Left ventricle myocardium inferior (tissue), 1 donor: ENCODE results near the gene REXO5. TPM values are rescaled to one million over a fixed set of nuclear protein-coding genes. Genes with fewer than 3 reads are reported as not detected.
A peak's percentile ranks its signal among the peaks of the same experiment; 100 is the strongest.

Experiments used
- DNase-seq: peaks from one replicate; pipeline ENCODE4 v3.0.0-alpha.2; 2020
- H3K27ac ChIP-seq: fragments of 200-600 bp; replicated peaks from 2 replicates; pipeline ENCODE4 v1.8.0; 2021
- H3K27me3 ChIP-seq: fragments of 200-600 bp; 2 replicates; pipeline ENCODE4 v1.8.0; 2021; ENCODE audit warnings: low read depth
- H3K36me3 ChIP-seq: fragments of 200-600 bp; 2 replicates; pipeline ENCODE4 v1.8.0; 2021
- H3K4me1 ChIP-seq: fragments of 200-600 bp; 2 replicates; pipeline ENCODE4 v1.8.0; 2021
- H3K4me3 ChIP-seq: fragments of 200-600 bp; 2 replicates; pipeline ENCODE4 v1.8.0; 2021; ENCODE audit warnings: mild to moderate bottlenecking, moderate library complexity
- H3K9me3 ChIP-seq: fragments of 200-600 bp; replicated peaks from 2 replicates; pipeline ENCODE4 v1.8.0; 2021
- CTCF ChIP-seq: fragments of 200-600 bp; IDR thresholded peaks from 2 replicates; pipeline ENCODE4 v1.8.0; 2021; ENCODE audit warnings: antibody characterized with exemption, mild to moderate bottlenecking, borderline replicate concordance
- intact Hi-C: fragments of 100-400 bp; cut with micrococcal nuclease; formaldehyde crosslinking; loops from one replicate; pipeline ENCODE4 v1.11.0; 2022
- total RNA-seq: library from RNA; stranded (reverse); fragmentation: NEBNext Ultra II Directional; extraction: Animal tissue kit (Norgen Biotek cat#: 25700); gene quantifications from one replicate; pipeline ENCODE4 v1.2.1, GENCODE V29; 2021
- donor health status: DM: no; HTN: yes; CAD: no; lungs with severe emphysema.

The REXO5 gene
- total RNA-seq, 1 donor from 2014 or later: 5.9 TPM

DNA sequence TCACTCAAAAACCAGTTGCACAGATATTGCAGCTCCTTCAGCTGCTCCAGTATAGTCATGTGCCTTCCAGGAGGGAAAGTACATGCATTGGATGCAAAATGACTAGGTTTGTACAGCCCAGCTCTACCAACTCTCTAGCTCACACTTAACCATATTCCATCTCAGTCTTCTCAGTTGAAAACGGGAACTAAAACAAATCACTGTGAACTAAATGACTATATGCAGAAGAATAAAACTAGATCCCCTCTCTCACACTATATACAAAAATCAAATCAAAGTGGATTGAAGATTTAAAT is 69.0 kb downstream of the REXO5 start:
- intact Hi-C loops: no loop called here
- no peak for TF ChIP-seq CTCF
- peaks cover 93% of the 10 kb centered on the region for H3K4me1 ChIP-seq

DNA sequence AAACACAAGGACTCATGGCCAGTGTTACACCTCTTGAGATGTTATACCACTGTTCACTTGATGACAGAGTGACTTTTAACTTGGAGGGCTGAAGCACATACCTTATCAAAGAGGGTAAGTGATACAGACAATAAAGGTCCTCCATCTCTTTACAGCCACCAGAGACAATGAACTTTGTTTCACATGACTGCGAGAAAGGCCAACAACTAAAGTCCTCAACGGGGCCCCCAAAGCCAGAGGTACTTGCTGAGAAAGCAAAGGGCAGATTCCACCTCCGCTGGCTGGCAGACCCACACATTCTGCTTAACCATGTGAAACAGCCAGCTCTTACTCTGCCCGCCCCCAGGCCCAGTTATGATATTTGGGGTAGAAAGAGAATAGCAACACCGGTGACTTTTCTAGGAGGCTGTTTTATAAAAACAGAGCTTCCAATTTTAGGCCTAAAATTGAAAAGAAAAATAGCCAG is 72.4 kb downstream of the REXO5 start:
- intact Hi-C loops: no loop called here
- Histone ChIP-seq H3K27me3 (no peaks in the 10 kb centered on the region), H3K4me3 (no peak overlapping the region), H3K27ac (peak overlapping the region; percentile 75), H3K4me1 (peaks cover 93% of the 10 kb centered on the region), H3K9me3 (no peaks in the 10 kb centered on the region), H3K36me3 (no peaks in the 10 kb centered on the region)
- no peak for DNase-seq
- no peak for TF ChIP-seq CTCF

More for the DNA sequence above, 69.0 kb downstream of the REXO5 start:
- Histone ChIP-seq H3K27ac (no peak overlapping the region), H3K27me3 (no peaks in the 10 kb centered on the region), H3K4me3 (no peak overlapping the region), H3K36me3 (no peaks in the 10 kb centered on the region), H3K9me3 (no peaks in the 10 kb centered on the region)
- no peak for DNase-seq

DNA sequence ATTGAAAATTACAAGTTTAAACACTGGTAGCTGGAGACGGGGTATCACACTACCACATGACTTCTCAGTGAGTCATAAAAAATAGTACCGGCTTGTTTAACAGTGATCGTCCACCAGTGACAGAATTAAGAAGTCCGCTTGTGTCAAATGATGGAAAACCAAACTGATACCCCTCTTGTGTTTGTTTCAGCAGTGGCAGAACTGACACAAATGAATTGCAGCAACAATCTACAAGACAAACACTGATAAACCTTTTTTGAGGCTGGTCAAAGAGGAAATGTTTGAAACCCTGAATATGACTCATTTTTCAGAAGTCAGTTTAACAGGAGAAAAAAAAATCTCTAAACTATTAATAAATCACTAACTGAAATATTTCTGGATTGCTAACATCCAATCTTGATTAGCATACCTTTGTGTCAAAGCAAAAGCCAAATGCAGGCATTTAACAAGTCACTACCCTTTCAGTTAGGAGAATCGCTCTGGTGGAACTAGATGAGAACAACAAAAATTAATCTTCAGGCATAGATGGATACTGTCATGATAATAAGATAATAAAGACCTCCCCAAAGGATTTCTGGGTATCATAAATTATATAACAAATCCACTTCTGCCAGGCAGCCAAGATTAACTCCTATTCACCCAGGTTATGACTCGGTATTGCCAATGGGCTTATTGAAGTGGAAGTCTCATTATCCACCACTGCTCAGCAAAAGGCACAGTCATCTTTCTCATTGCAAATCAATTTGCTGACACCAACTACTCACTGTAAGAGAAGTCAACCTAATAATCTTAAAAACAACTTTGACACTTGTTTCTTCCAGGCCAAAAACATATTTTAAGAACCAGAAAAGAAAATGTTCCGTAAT is 73.1 kb downstream of the REXO5 start:
- H3K4me3 ChIP-seq: no peak overlapping the region
- peak overlapping the region; percentile 75 for H3K27ac ChIP-seq
- intact Hi-C loops: no loop called here
- DNase-seq: no peak
- no peaks in the 10 kb centered on the region for H3K27me3 ChIP-seq
- H3K4me1 ChIP-seq: peaks cover 93% of the 10 kb centered on the region
- TF ChIP-seq CTCF: no peak
- no peaks in the 10 kb centered on the region for H3K36me3 ChIP-seq
- H3K9me3 ChIP-seq: no peaks in the 10 kb centered on the region

DNA sequence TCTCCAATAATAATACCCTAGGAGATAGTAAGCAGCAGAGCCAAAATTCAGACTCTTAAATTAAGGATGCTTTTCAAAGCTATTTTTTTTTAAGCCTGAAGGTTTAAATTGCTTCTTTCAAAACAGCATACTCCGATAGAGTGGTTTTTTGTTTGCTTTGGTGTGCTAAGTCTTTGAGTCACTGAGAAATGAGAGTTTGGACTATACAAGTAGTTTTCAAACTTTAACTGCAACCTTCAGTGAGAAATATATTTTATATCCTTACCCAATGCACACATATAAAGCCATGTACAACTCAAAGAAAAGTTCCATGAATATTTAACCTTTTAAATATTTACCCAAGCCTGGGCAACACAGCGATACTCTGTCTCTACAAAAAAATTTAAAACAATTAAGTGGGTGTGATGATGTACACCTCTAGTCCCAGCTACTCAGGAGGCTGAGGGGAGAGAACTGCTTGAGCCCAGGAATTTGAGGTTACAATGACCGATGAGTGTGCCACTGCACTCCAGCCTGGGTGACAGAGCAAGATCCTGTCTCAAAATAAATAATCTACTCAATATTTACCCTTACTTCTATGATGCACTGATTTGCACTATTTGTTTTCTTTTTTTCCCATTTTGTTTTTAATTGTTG is 74.7 kb downstream of the REXO5 start:
- no peak for DNase-seq

GRCh38 chr16:20881503-20881878 is 75.2 kb downstream of the REXO5 start:
- DNase-seq: no peak
- no peak for TF ChIP-seq CTCF
- Histone ChIP-seq H3K27me3 (no peaks in the 10 kb centered on the region), H3K36me3 (no peaks in the 10 kb centered on the region), H3K4me3 (no peak overlapping the region), H3K27ac (peak overlapping the region; percentile 0), H3K4me1 (peaks cover 88% of the 10 kb centered on the region), H3K9me3 (no peaks in the 10 kb centered on the region)
- intact Hi-C loops: no loop called here

More for the DNA sequence above, 74.7 kb downstream of the REXO5 start:
- no peak overlapping the region for H3K4me3 ChIP-seq
- H3K36me3 ChIP-seq: no peaks in the 10 kb centered on the region
- peaks cover 89% of the 10 kb centered on the region for H3K4me1 ChIP-seq
- H3K9me3 ChIP-seq: no peaks in the 10 kb centered on the region
- intact Hi-C loops: no loop called here
- no peak for TF ChIP-seq CTCF
- no peaks in the 10 kb centered on the region for H3K27me3 ChIP-seq
- H3K27ac ChIP-seq: peak overlapping the region; percentile 0
